Liver (tissue), 9 donors: ENCODE data around the gene INTS1. TPM values are rescaled to one million over a fixed set of nuclear protein-coding genes. Genes with fewer than 3 reads are reported as not detected.

Experiments
- DNase-seq: peaks from one replicate; pipeline ENCODE4 v3.0.0-alpha.2; 2017; ENCODE audit warnings: low spot score
- H3K27ac ChIP-seq, 2 donors: one replicate each; pipeline ENCODE4 v1.7.0; 2013; ENCODE audit warnings: inconsistent platforms in 2 of 2, low read length in 2 of 2, control low read depth in 1 of 2, low read depth in 1 of 2, mild to moderate bottlenecking in 1 of 2
- H3K27me3 ChIP-seq, 4 donors: one replicate each; pipeline versions ENCODE4 v1.6.1 to v1.7.0; 2013; ENCODE audit warnings: low read length in 3 of 4, inconsistent platforms in 1 of 4, mild to moderate bottlenecking in 1 of 4, moderate library complexity in 1 of 4; ENCODE audit not compliant: control insufficient read depth in 4 of 4, insufficient read depth in 4 of 4
- H3K36me3 ChIP-seq, 4 donors: one replicate each; pipeline versions ENCODE4 v1.6.1 to v1.7.0; 2013; ENCODE audit warnings: low read length in 3 of 4, mild to moderate bottlenecking in 3 of 4, low read depth in 1 of 4, moderate library complexity in 1 of 4; ENCODE audit not compliant: control insufficient read depth in 4 of 4, insufficient read depth in 3 of 4
- H3K4me1 ChIP-seq, 4 donors: one replicate each; pipeline versions ENCODE4 v1.6.1 to v1.7.0; 2013; ENCODE audit warnings: low read length in 3 of 4, mild to moderate bottlenecking in 3 of 4, moderate library complexity in 1 of 4; ENCODE audit not compliant: control insufficient read depth in 4 of 4, insufficient read depth in 4 of 4
- H3K4me3 ChIP-seq, 3 donors: one replicate each; pipeline versions ENCODE4 v1.6.1 to v1.7.0; 2013; ENCODE audit warnings: low read length in 3 of 3, control low read depth in 1 of 3, low read depth in 1 of 3, mild to moderate bottlenecking in 1 of 3
- H3K9ac ChIP-seq, 2 donors: one replicate each; pipeline ENCODE4 v1.7.0; 2013; ENCODE audit warnings: low read length in 2 of 2, mild to moderate bottlenecking in 2 of 2, moderate library complexity in 2 of 2, control low read depth in 1 of 2, low read depth in 1 of 2
- H3K9me3 ChIP-seq, 4 donors: one replicate each; pipeline versions ENCODE4 v1.6.1 to v1.7.0; 2013; ENCODE audit warnings: low read length in 3 of 4; ENCODE audit not compliant: control insufficient read depth in 4 of 4
- EGR1 ChIP-seq, 2 donors: IDR thresholded peaks; 2 replicates each; pipeline ENCODE4 v1.6.1; 2016 to 2018; ENCODE audit warnings: antibody characterized with exemption in 2 of 2, low read depth in 2 of 2
- FOXA1 ChIP-seq: IDR thresholded peaks from 2 replicates; pipeline ENCODE4 v1.6.1; 2016; ENCODE audit warnings: antibody characterized with exemption
- FOXA2 ChIP-seq: IDR thresholded peaks from 2 replicates; pipeline ENCODE4 v1.6.1; 2016; ENCODE audit warnings: antibody characterized with exemption
- GABPA ChIP-seq, 2 donors: IDR thresholded peaks in 1 of 2; conservative IDR thresholded peaks in 1 of 2; 2 replicates each; pipeline ENCODE4 v1.6.1; 2016; ENCODE audit warnings: antibody characterized with exemption in 2 of 2, mild to moderate bottlenecking in 1 of 2, moderate library complexity in 1 of 2
- HNF4A ChIP-seq, 2 donors: conservative IDR thresholded peaks; 2 replicates each; pipeline ENCODE4 v1.6.1; 2016; ENCODE audit warnings: antibody characterized with exemption in 2 of 2, mild to moderate bottlenecking in 2 of 2
- HNF4G ChIP-seq: IDR thresholded peaks from 2 replicates; pipeline ENCODE4 v1.6.1; 2016; ENCODE audit warnings: antibody characterized with exemption
- JUND ChIP-seq, 2 donors: IDR thresholded peaks; 2 replicates each; pipeline ENCODE4 v1.6.1; 2016; ENCODE audit warnings: antibody characterized with exemption in 2 of 2
- NR2F2 ChIP-seq: IDR thresholded peaks from 2 replicates; pipeline ENCODE4 v1.6.1; 2016; ENCODE audit warnings: antibody characterized with exemption
- RAD21 ChIP-seq, 2 donors: IDR thresholded peaks; 2 replicates each; pipeline ENCODE4 v1.6.1; 2016; ENCODE audit warnings: antibody characterized with exemption in 2 of 2, mild to moderate bottlenecking in 2 of 2
- RXRA ChIP-seq, 2 donors: IDR thresholded peaks; 2 replicates each; pipeline ENCODE4 v1.6.1; 2017 to 2018; ENCODE audit warnings: antibody characterized with exemption in 2 of 2, mild to moderate bottlenecking in 1 of 2
- SP1 ChIP-seq: IDR thresholded peaks from 2 replicates; pipeline ENCODE4 v1.6.1; 2018; ENCODE audit warnings: antibody characterized with exemption, mild to moderate bottlenecking
- TAF1 ChIP-seq: conservative IDR thresholded peaks from 2 replicates; pipeline ENCODE4 v1.6.1; 2016; ENCODE audit warnings: antibody characterized with exemption, mild to moderate bottlenecking
- YY1 ChIP-seq: IDR thresholded peaks from 2 replicates; pipeline ENCODE4 v1.6.1; 2016; ENCODE audit warnings: antibody characterized with exemption, mild to moderate bottlenecking
- WGBS: extraction: QIAGEN DNeasy Blood & Tissue Kit; methylation state at CpG from one replicate; pipeline ENCODE4 v1.1.7; 2013; 5-methylcytosine and 5-hydroxymethylcytosine counted together
- polyA plus RNA-seq, 2 donors: library from polyadenylated mRNA; stranded (reverse) in 1 of 2; unstranded in 1 of 2; fragments of 200-250 nt in 1 of 2; fragments of >200 nt in 1 of 2; fragmentation: Nextera tagmentation in 1 of 2; extraction: Ambion mirVana in 1 of 2; gene quantifications; one replicate each; pipeline versions ENCODE4 v1.2.1 to v1.2.3, GENCODE V29; 2013 to 2015
- total RNA-seq, 2 donors: library from RNA; depleted of rRNA; stranded (reverse); fragments of >200 nt; gene quantifications; one replicate each; pipeline ENCODE4 v1.2.3, GENCODE V29; 2014
- TF ChIP-seq, protein P1 (sequence below): IDR thresholded peaks from 2 replicates; pipeline ENCODE4 v1.6.1; 2016; ENCODE audit warnings: antibody characterized with exemption, mild to moderate bottlenecking
- TF ChIP-seq, protein P2 (sequence below): IDR thresholded peaks from 2 replicates; pipeline ENCODE4 v1.6.1; 2016; ENCODE audit warnings: antibody characterized with exemption
- TF ChIP-seq, protein P3 (sequence below): IDR thresholded peaks from 2 replicates; pipeline ENCODE4 v1.6.1; 2016; ENCODE audit warnings: antibody characterized with exemption
- TF ChIP-seq, protein P4 (sequence below): IDR thresholded peaks from 2 replicates; pipeline ENCODE4 v1.6.1; 2016; ENCODE audit warnings: antibody characterized with exemption
- TF ChIP-seq, protein P5 (sequence below): fragments of 150-350 bp; IDR thresholded peaks from 2 replicates; pipeline ENCODE4 v1.5.1; 2017; ENCODE audit warnings: improper control_type of control experiment, low read depth, low read length; ENCODE audit not compliant: missing input control
- donor health status: healthy.
- donor health status: healthy.
- donor health status: healthy.
- donor health status: healthy.
- donor health status: healthy.

INTS1 gene
- total and polyA plus RNA-seq, 4 donors, result 14.6 to 37.9 (median 30.7) TPM

DNA sequence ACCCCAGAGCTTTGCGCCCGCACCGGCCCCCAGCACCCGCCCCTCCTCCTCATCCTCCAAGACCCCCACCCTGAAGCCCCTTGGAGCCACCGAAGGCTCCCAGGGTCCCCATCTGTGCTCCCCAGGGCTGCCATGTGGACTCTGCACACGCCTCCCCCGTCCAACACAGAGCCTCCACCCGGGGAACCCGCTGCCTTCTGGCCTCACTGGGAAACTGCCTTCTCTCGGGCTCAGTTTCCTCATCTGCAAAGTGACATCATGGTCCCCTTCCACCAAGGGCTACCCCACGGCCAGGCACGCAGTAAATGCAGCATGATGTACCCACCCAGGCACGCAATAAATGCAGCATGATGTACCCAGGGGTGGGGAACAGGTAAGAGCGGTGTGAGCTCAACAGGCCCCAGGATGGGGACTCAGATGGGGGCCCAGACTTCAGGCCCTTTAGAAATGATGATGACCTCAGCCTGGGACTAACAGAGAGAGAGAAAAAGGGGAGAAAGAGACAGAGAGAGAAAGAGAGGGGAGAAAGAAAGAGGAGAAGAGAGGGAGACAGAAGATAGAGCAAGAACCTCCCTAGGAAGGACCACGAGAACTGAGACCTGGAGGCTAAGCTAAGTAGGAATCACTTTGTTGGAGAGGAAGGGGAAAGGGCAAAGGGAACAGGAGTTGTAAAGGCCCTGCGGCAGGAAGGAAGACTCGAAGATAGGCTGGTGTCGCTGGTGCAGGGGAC is 42.4 kb downstream of the INTS1 start:
- peak; percentile 60 for DNase-seq
- 48% methylated on average over 18 of the region's 18 CpGs for WGBS
- H3K9me3 ChIP-seq, result no peaks in the 10 kb centered on the region
- H3K4me1 ChIP-seq, result peaks cover 10 to 50% (median 34%) of the 10 kb centered on the region in 4 donors
- H3K4me3 ChIP-seq, result no peak overlapping the region
- H3K27me3 ChIP-seq, result no peaks in the 10 kb centered on the region
- H3K36me3 ChIP-seq, result no peaks in the 10 kb centered on the region
- H3K9ac ChIP-seq, result no peak overlapping the region
- no peak for TF ChIP-seq HNF4G
- peak; percentile 24 for TF ChIP-seq NR2F2
- H3K27ac ChIP-seq, result peak overlapping the region; percentile 87 to 92

DNA sequence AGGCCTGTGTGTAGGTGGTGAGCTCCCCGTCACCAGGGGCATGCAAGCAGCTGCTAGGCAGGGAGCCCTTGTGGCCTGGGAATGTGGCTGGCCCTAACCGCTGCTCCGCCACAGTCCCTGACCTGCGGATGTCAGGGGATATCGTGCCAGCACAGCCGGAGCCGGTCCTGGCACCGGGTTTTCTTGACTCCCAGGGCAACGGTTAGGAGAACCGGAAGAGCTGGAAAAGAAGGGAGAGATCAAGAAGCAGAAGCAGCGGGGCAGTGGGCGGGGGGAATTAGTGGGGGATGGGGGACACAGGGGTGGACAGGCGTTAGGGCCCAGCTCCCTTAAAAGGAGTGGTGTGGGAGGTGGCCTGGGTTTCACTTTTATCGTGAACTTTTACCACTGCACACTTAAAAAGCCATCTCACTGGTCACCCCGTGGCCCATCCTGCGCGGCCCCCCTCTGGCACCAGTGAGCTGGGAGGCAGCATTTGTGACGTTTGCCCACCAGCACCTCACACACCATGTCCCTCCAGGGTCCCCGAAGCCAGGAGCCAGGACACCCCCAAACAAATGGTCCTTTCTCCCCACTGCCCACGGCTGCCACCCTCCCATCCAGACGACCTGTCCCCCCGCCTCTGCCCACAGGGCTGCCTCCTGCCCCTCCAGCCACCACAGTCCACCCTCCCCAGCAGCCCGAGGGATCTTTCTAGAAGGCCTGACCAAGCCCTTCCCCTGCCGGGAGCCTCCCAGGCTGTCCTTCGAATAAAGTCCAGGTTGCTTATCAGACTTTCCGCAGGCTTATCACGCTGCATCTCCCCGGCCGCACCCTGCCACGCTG is 43.2 kb downstream of the INTS1 start:
- no peaks in the 10 kb centered on the region for H3K27me3 ChIP-seq
- 9% methylated on average over 30 of the region's 30 CpGs for WGBS
- peak overlapping the region in 2 of 3 donors; percentile 42 to 43 for H3K4me3 ChIP-seq
- peak overlapping the region; percentile 87 to 92 for H3K27ac ChIP-seq
- H3K9ac ChIP-seq, result peak overlapping the region in 1 of 2 donors; percentile 77
- H3K9me3 ChIP-seq, result no peaks in the 10 kb centered on the region
- TF ChIP-seq YY1, result no peak
- peak; percentile 6 for TF ChIP-seq SP1
- peak; percentile 78 for TF ChIP-seq NR2F2
- TF ChIP-seq HNF4G, result no peak
- TF ChIP-seq HNF4A (conservative IDR thresholded peaks at IDR 0.05), result peak; percentile 60 to 88
- TF ChIP-seq, protein P1, sequence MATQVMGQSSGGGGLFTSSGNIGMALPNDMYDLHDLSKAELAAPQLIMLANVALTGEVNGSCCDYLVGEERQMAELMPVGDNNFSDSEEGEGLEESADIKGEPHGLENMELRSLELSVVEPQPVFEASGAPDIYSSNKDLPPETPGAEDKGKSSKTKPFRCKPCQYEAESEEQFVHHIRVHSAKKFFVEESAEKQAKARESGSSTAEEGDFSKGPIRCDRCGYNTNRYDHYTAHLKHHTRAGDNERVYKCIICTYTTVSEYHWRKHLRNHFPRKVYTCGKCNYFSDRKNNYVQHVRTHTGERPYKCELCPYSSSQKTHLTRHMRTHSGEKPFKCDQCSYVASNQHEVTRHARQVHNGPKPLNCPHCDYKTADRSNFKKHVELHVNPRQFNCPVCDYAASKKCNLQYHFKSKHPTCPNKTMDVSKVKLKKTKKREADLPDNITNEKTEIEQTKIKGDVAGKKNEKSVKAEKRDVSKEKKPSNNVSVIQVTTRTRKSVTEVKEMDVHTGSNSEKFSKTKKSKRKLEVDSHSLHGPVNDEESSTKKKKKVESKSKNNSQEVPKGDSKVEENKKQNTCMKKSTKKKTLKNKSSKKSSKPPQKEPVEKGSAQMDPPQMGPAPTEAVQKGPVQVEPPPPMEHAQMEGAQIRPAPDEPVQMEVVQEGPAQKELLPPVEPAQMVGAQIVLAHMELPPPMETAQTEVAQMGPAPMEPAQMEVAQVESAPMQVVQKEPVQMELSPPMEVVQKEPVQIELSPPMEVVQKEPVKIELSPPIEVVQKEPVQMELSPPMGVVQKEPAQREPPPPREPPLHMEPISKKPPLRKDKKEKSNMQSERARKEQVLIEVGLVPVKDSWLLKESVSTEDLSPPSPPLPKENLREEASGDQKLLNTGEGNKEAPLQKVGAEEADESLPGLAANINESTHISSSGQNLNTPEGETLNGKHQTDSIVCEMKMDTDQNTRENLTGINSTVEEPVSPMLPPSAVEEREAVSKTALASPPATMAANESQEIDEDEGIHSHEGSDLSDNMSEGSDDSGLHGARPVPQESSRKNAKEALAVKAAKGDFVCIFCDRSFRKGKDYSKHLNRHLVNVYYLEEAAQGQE, result no peak
- TF ChIP-seq RAD21 (IDR thresholded peaks at IDR 0.05), result no peak
- TF ChIP-seq FOXA1, result no peak
- TF ChIP-seq, protein P2, sequence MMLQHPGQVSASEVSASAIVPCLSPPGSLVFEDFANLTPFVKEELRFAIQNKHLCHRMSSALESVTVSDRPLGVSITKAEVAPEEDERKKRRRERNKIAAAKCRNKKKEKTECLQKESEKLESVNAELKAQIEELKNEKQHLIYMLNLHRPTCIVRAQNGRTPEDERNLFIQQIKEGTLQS, result no peak
- TF ChIP-seq RXRA (IDR thresholded peaks at IDR 0.05), result peak; percentile 27 to 35
- TF ChIP-seq FOXA2, result no peak
- no peak for TF ChIP-seq GABPA (IDR thresholded peaks at IDR 0.05 in 1 of 2, conservative IDR thresholded peaks at IDR 0.05 in 1 of 2)
- TF ChIP-seq TAF1, result no peak
- TF ChIP-seq, protein P3, sequence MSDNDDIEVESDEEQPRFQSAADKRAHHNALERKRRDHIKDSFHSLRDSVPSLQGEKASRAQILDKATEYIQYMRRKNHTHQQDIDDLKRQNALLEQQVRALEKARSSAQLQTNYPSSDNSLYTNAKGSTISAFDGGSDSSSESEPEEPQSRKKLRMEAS, result peak; percentile 53
- TF ChIP-seq EGR1 (IDR thresholded peaks at IDR 0.05; ENCODE audit: low read depth in 2 of 2), result no peak
- TF ChIP-seq, protein P4, sequence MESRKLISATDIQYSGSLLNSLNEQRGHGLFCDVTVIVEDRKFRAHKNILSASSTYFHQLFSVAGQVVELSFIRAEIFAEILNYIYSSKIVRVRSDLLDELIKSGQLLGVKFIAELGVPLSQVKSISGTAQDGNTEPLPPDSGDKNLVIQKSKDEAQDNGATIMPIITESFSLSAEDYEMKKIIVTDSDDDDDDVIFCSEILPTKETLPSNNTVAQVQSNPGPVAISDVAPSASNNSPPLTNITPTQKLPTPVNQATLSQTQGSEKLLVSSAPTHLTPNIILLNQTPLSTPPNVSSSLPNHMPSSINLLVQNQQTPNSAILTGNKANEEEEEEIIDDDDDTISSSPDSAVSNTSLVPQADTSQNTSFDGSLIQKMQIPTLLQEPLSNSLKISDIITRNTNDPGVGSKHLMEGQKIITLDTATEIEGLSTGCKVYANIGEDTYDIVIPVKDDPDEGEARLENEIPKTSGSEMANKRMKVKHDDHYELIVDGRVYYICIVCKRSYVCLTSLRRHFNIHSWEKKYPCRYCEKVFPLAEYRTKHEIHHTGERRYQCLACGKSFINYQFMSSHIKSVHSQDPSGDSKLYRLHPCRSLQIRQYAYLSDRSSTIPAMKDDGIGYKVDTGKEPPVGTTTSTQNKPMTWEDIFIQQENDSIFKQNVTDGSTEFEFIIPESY, result no peak
- peak in 1 of 2 donors; percentile 41 for TF ChIP-seq JUND (IDR thresholded peaks at IDR 0.05)
- TF ChIP-seq, protein P5, sequence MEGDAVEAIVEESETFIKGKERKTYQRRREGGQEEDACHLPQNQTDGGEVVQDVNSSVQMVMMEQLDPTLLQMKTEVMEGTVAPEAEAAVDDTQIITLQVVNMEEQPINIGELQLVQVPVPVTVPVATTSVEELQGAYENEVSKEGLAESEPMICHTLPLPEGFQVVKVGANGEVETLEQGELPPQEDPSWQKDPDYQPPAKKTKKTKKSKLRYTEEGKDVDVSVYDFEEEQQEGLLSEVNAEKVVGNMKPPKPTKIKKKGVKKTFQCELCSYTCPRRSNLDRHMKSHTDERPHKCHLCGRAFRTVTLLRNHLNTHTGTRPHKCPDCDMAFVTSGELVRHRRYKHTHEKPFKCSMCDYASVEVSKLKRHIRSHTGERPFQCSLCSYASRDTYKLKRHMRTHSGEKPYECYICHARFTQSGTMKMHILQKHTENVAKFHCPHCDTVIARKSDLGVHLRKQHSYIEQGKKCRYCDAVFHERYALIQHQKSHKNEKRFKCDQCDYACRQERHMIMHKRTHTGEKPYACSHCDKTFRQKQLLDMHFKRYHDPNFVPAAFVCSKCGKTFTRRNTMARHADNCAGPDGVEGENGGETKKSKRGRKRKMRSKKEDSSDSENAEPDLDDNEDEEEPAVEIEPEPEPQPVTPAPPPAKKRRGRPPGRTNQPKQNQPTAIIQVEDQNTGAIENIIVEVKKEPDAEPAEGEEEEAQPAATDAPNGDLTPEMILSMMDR, result no peak
- H3K36me3 ChIP-seq, result no peaks in the 10 kb centered on the region
- peak; percentile 69 for DNase-seq
- H3K4me1 ChIP-seq, result peaks cover 4 to 43% (median 29%) of the 10 kb centered on the region in 4 donors
